Esophagus muscularis mucosa (tissue), 4 donors: ENCODE measurements around the gene KRT5. TPM values are rescaled to one million over a fixed set of nuclear protein-coding genes. Genes with fewer than 3 reads are reported as not detected.

Experiments
- DNase-seq: peaks from one replicate; pipeline ENCODE4 v3.0.0-alpha.2; 2017; ENCODE audit errors: extremely low spot score
- H3K27ac ChIP-seq, 4 donors: fragments of 200-600 bp; sonication (generic); replicated peaks in 1 of 4; 1 replicate in 3 of 4; 2 replicates in 1 of 4; pipeline ENCODE4 v1.5.1; 2016 to 2019; ENCODE audit warnings: mild to moderate bottlenecking in 1 of 4
- H3K27me3 ChIP-seq, 4 donors: fragments of 200-600 bp; sonication (generic); one replicate each; pipeline versions ENCODE4 v1.5.1 to v1.6.0; 2016 to 2019
- H3K36me3 ChIP-seq, 4 donors: fragments of 200-600 bp; sonication (generic); one replicate each; pipeline ENCODE4 v1.5.1; 2016 to 2019
- H3K4me1 ChIP-seq, 4 donors: fragments of 200-600 bp; sonication (generic); one replicate each; pipeline ENCODE4 v1.5.1; 2016 to 2019
- H3K4me3 ChIP-seq, 4 donors: fragments of 200-600 bp; sonication (generic); 1 replicate in 2 of 4; 2 replicates in 2 of 4; pipeline ENCODE4 v1.5.1; 2016 to 2019; ENCODE audit warnings: mild to moderate bottlenecking in 4 of 4, moderate library complexity in 1 of 4
- H3K9me3 ChIP-seq, 4 donors: fragments of 200-600 bp; sonication (generic); 1 replicate in 3 of 4; 2 replicates in 1 of 4; pipeline ENCODE4 v1.5.1; 2016 to 2019
- CTCF ChIP-seq, 3 experiments: fragments of 200-600 bp in 2 of 3; fragments of 450-650 bp in 1 of 3; sonication (generic) in 2 of 3; IDR thresholded peaks; one replicate each; pipeline ENCODE4 v1.5.1; 2017 to 2019; ENCODE audit warnings: antibody characterized with exemption in 3 of 3, mild to moderate bottlenecking in 2 of 3, moderate library complexity in 1 of 3
- EP300 ChIP-seq: sonication (generic); formaldehyde crosslinking; IDR thresholded peaks from one replicate; pipeline ENCODE4 v1.6.1; 2017; ENCODE audit warnings: antibody characterized with exemption
- POLR2A ChIP-seq: fragments of 450-650 bp; IDR thresholded peaks from one replicate; pipeline ENCODE4 v1.6.1; 2017; ENCODE audit warnings: antibody characterized with exemption, moderate library complexity, mild to moderate bottlenecking, low read depth
- POLR2AphosphoS5 ChIP-seq, 2 donors: sonication (generic); formaldehyde crosslinking; IDR thresholded peaks; one replicate each; pipeline ENCODE4 v1.6.1; 2017; ENCODE audit warnings: antibody characterized with exemption in 2 of 2
- WGBS: methylation state at CpG from one replicate; pipeline ENCODE4 v1.1.5; 2018; 5-methylcytosine and 5-hydroxymethylcytosine counted together
- intact Hi-C: fragments of 100-400 bp; cut with DNase I; formaldehyde crosslinking; loops from one replicate; pipeline ENCODE4 v1.15.1; 2023
- total RNA-seq, 4 donors: library from RNA; depleted of rRNA; stranded (reverse); fragments of >200 nt; gene quantifications; one replicate each; pipeline versions ENCODE4 v1.1.0 to v1.2.1, GENCODE V29; 2016

The KRT5 gene
- total RNA-seq, 4 donors from 2014 or later = 0.46 to 1.2 TPM; not detected in 2

- DNase-seq = peak; percentile 70
- 78% methylated on average over 5 of the region's 5 CpGs for WGBS
- Histone ChIP-seq H3K9me3 (peaks cover 0 to 7% (median 0%) of the 10 kb centered on the region in 4 donors), H3K4me3 (no peak overlapping the region), H3K36me3 (no peaks in the 10 kb centered on the region), H3K27me3 (no peaks in the 10 kb centered on the region), H3K4me1 (peaks cover 7 to 16% (median 8%) of the 10 kb centered on the region in 4 donors), H3K27ac (no peak overlapping the region)
- intact Hi-C loops = no loop called here
- TF ChIP-seq CTCF (IDR thresholded peaks at IDR 0.05) = no peak
Measured at GRCh38 chr12:52499806-52500560, 20.2 kb downstream of the KRT5 start.

GRCh38 chr12:52498946-52499345, 21.2 kb downstream of the KRT5 start:
- no peak for DNase-seq
- intact Hi-C loops = no loop called here
- TF ChIP-seq POLR2AphosphoS5 (IDR thresholded peaks at IDR 0.05) (no peak), POLR2A (no peak), EP300 (no peak), CTCF (IDR thresholded peaks at IDR 0.05) (no peak)
- Histone ChIP-seq H3K27me3 (no peaks in the 10 kb centered on the region), H3K36me3 (no peaks in the 10 kb centered on the region), H3K9me3 (peaks cover 0 to 7% (median 0%) of the 10 kb centered on the region in 4 donors), H3K4me3 (no peak overlapping the region), H3K4me1 (peaks cover 7 to 19% (median 12%) of the 10 kb centered on the region in 4 donors), H3K27ac (no peak overlapping the region)
- WGBS = 71% methylated on average over 1 of the region's 1 CpG

GRCh38 chr12:52497975-52498374, 22.2 kb downstream of the KRT5 start:
- no peak for TF ChIP-seq CTCF (IDR thresholded peaks at IDR 0.05)
- no peak for TF ChIP-seq POLR2A
- no peak for TF ChIP-seq EP300
- peak; percentile 81 for DNase-seq
- intact Hi-C loops = no loop called here
- H3K27ac ChIP-seq = no peak overlapping the region
- no peaks in the 10 kb centered on the region for H3K27me3 ChIP-seq
- peaks cover 0 to 1% (median 0%) of the 10 kb centered on the region in 4 donors for H3K9me3 ChIP-seq
- 93% methylated on average over 7 of the region's 7 CpGs for WGBS
- no peak overlapping the region for H3K4me3 ChIP-seq
- peaks cover 7 to 19% (median 12%) of the 10 kb centered on the region in 4 donors for H3K4me1 ChIP-seq
- no peaks in the 10 kb centered on the region for H3K36me3 ChIP-seq

- Histone ChIP-seq H3K4me3 (no peak overlapping the region), H3K27me3 (no peaks in the 10 kb centered on the region), H3K9me3 (no peaks in the 10 kb centered on the region), H3K36me3 (no peaks in the 10 kb centered on the region), H3K27ac (no peak overlapping the region), H3K4me1 (peaks cover 7 to 19% (median 12%) of the 10 kb centered on the region in 4 donors)
- WGBS = 44% methylated on average over 4 of the region's 4 CpGs
- no peak for TF ChIP-seq EP300
- TF ChIP-seq POLR2AphosphoS5 (IDR thresholded peaks at IDR 0.05) = peak in 1 of 2 donors; percentile 6
- no peak for TF ChIP-seq POLR2A
- TF ChIP-seq CTCF (IDR thresholded peaks at IDR 0.05) = no peak
- intact Hi-C loops = no loop called here
- DNase-seq = peak; percentile 92
Measured at GRCh38 chr12:52496590-52497071, 23.6 kb downstream of the KRT5 start.
